MV-4-11 (cell line): ENCODE data around the gene ACTC1.

ENCODE experiments used
- DNase-seq: peaks from one replicate; lab custom pipeline; 2025; lab: John Stamatoyannopoulos, UW

The ACTC1 gene

GRCh38 chr15:34799149-34800101, 4.1 kb upstream of the ACTC1 start:
- DNase-seq: no peak

- no peak for DNase-seq
Observed at GRCh38 chr15:34796847-34797435, 1.6 kb upstream of the ACTC1 start.

GRCh38 chr15:34794590-34795206, 651 bp downstream of the ACTC1 start:
- DNase-seq: no peak

- DNase-seq: no peak
Observed at GRCh38 chr15:34793901-34794300, 1.4 kb downstream of the ACTC1 start.

DNA sequence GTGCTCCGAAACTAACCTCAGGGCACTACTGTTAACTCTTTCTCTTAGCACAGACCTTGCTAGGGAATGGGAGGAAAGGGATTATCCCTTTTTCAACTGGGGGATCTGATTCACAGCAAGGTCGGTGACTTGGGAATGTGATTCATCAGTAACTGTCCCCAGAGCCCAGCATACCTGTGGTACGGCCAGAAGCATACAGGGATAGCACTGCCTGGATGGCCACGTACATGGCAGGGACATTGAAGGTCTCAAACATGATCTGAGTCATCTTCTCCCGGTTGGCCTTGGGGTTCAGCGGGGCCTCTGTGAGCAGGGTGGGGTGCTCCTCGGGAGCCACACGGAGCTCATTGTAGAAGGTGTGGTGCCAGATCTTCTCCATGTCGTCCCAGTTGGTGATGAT, 2.3 kb downstream of the ACTC1 start:
- DNase-seq: no peak

DNA sequence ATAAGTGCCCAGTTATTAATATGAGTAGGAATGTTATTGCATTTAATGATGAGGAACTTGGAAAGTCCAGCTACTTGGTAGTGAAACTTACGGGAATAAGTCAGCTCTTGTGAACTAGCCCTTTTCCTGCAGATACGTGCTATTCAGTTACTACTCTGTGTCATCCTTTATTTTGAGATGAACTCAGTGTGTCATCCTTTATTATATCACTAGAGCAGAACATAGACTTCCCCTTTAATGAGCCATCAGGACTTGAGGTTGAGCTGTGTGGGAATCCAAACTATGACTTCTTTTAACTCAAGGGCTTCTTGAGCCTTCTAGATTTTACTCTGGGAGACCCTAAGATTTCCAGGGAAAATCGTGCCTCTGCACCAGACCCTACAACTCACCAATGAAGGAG, 3.6 kb downstream of the ACTC1 start:
- no peak for DNase-seq

- DNase-seq: no peak
Observed at GRCh38 chr15:34790121-34790520, 5.2 kb downstream of the ACTC1 start.

DNA sequence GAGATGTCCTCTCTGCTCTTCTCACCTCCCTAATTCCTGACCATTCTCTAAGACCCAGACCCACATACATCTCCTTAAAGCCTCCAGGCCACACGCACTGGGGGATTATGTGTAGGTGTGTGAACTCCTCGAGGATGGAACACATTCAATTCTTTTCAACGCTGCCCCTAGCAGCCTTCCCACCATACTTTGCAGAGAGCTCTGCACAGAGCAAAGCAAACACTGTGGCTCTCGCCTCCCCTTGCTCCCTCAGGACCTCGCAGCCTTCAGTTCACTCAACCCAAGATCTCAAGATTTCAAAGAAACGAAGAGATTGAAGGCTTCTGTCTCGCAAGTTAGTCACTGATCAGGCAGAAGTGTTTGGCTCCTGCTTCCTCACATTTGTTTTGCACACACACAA, 6.0 kb downstream of the ACTC1 start:
- DNase-seq: no peak

DNA sequence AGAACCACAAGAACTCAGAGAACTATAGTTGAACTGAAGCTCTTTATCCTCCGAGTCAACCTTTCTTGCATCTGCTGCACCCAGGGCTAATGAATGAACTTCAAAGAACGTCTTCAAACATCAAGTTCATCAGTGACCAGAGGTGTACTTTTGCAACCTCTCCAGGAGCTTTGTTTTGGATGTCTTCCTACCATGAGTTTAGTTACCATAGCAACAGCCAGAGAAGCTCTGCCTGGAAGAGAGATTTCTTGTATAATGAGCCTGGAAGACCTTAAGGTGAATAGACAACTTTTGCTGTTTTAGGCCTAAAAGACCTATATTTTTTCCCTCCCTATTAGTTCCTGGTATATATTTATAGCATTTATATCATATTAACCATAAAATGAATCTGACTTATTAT, 9.1 kb downstream of the ACTC1 start:
- DNase-seq: no peak

GRCh38 chr15:34783991-34784390, 11.4 kb downstream of the ACTC1 start:
- DNase-seq: no peak

DNA sequence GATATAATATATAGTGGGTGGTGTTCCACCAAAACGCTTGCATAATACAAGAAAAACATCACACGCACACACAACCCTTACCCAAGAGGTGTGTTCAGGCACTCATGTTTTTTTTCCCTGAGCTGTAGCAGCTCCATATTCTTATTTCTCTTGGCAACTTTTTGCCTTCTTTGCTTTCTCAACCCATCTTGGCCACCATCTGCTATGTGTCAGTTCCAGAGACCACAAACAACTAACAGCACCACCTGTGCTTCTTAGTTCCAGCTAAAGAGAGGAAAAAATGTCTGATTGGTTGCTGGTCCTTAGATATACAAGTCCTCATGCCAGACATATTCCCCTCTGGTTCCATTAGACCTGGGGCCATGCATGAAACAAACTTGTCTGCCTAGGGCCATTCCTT, 11.9 kb downstream of the ACTC1 start:
- no peak for DNase-seq

GRCh38 chr15:34782901-34783300, 12.4 kb downstream of the ACTC1 start:
- no peak for DNase-seq

DNA sequence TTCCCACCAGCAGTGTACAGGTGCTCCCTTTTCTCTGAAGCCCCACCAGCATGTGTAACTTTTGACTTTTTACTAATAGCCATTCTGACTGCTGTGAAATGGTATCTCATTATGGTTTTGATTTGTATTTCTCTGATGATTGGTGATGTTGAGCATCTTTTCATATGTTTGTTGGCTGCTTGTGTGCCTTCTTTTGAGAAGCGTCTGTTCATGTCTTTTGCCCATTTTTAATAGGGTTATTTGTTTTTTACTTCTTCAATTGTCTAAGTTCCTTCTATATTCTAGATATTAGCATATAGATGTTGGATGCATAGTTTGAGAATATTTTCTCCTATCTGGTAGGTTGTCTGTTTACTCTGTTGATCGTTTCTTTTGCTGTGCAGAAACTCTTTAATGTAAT, 14.6 kb downstream of the ACTC1 start:
- no peak for DNase-seq

- DNase-seq: no peak
Observed at GRCh38 chr15:34776606-34777105, 18.7 kb downstream of the ACTC1 start.

GRCh38 chr15:34773917-34774316, 21.4 kb downstream of the ACTC1 start:
- DNase-seq: no peak

DNA sequence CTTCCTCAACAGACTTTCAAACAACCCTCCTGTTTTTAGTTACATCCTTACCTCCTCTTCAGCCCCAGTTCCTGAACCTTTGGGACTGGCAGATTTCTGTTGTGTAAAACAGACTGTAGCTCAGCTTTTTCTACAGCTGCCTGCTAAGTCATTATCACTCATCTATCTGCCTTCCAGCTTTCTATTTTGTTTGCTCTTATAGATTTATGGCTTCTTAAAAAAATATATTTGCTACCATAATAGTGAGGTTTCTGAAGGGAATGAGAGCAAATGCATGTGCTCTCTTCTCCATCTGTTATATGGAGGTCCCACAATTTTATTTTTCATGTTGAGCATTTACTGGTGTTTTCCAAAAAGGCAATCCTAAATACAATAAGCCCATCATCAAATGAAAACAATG, 22.3 kb downstream of the ACTC1 start:
- DNase-seq: no peak

- DNase-seq: no peak
Observed at GRCh38 chr15:34772312-34772711, 23.0 kb downstream of the ACTC1 start.

GRCh38 chr15:34769711-34770110, 25.6 kb downstream of the ACTC1 start:
- DNase-seq: no peak

GRCh38 chr15:34768530-34768929, 26.8 kb downstream of the ACTC1 start:
- DNase-seq: no peak

- no peak for DNase-seq
Observed at GRCh38 chr15:34765741-34766140, 29.6 kb downstream of the ACTC1 start.

- DNase-seq: no peak
Observed at GRCh38 chr15:34760909-34761308, 34.4 kb downstream of the ACTC1 start.

DNA sequence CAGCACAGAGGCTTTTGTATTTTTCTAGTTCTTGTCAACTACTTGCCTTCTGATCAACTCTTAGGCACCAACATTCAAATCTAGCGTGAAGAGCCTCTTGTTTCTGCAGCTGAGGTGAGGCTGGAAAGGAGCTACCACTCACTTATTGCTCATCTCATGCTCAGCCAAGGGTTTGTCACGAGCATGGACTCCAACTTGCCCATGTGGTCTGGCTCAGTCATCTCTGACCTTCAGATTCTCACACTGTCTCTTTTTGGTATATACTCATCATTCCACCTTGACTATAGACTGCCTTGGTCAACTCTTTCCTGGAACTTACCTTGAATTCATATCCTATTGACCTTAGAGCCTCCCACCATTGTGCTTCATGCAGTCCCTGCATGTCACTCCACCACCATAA, 35.4 kb downstream of the ACTC1 start:
- no peak for DNase-seq

- no peak for DNase-seq
Observed at GRCh38 chr15:34759347-34759746, 36.0 kb downstream of the ACTC1 start.
